Activated CD4-positive, alpha-beta T cell treated with anti-CD3 and anti-CD28 coated beads, Interleukin-2, amount 50 U/mL, for 1 hour (primary cell): ENCODE results near the gene PSORS1C1.
A peak's percentile ranks its signal among the peaks of the same experiment; 100 is the strongest.

Source experiments
- DNase-seq: peaks from one replicate; pipeline ENCODE4 v3.0.0-alpha.2; 2020

The PSORS1C1 gene

DNA sequence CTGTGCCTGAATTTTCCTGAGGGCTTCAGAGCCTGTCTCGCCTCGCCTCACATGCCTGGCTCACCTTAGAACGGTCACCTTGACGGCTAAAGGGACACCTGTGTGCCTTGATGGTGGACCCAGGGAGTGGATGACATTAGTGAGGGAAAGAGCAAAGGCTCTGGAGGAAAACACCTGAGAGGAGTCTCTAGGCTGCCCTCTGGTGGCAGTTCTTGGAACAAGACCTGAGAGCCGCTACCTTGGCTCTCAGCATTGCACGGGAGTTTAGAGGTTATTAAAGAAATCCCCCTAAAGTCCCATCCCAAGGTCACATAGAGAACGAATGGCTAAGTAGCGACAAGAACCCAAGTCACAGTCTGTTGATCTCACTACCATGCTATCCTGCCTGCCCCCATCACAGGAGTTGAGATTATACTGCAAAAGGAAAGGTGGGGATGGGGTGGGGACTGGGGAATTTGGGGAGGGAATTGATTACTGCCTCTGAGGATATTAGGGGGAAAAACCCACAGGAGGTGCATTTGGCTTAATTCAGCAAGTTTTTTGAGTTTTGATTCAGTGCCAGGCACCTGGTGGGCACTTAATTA lies 13.6 kb downstream of the PSORS1C1 start:
- peak; percentile 79 for DNase-seq

DNA sequence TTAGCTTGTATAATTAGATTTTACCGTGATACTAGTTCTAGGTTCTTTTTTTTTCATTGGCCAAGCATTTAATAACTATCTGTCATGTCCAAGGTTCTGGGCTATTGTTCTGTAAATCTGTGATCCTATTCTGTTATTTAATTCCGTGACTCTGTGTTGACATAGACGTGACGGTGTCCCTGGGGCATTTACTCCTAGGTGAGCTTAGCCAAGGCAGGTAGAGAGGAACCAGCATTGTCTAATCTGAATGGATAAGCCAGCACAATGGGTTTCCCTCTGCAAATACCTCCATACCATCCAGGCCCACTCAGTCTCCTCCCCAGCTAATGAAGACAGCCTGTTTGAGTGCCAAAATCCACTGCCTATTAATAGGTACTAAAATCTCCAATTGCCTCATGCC lies 14.5 kb downstream of the PSORS1C1 start:
- DNase-seq: no peak

DNA sequence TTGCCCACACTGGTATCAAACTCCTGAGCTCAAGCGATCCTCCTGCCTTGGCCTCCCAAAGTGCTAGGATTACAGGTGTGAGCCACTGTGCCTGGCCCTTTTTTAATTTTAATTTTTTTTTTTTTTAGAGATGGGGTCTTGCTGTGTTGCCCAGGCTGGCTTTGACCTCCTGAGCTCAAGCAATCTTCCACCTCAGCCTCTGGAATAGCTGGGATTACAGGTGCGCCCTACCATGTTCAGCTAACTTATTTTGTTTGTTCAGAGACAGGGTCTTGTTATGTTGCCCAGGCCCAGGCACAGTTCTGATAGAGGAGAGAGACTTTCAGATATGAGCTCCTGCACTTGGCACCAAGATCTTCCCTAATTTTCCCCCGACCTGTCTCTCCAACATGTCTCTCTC lies 16.2 kb downstream of the PSORS1C1 start:
- no peak for DNase-seq

DNA sequence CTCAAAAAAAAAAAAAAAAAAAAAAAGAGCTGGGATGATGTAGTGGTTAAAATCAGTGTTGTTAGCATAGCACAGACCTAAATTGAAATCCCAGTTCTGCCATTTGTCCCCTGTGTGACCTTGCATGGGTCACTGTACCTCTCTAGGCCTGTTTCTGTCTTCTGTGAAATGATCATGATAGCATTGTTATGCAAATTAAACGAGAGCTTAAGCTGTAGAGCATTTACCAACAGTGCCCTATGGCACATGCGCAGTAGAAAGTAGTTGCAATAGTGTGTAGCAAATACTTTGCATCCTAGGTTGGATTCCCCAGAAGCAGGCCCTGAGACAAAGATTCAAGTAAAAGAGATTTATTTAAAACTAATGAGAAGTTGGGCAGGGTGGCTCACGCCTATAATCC lies 17.0 kb downstream of the PSORS1C1 start:
- DNase-seq: no peak

DNA sequence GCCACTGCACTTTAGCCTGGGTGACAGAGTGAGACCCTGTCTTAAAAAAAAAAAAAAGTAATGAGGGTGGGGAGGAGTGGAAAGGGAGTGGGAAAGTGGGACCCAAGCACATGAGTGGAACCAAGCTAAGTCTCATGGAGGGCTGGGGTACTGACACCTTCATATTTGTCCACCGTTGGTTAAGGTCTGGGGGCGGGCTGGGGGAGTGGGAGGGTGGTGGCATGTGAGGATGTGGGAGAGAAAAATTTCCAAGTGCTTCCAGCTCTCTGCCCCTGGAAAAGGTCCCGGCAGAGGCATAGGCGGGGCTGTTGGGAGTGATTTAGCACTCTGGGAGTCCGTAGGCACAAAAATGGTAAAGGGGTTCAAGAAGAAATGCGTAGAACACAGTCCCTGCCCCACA lies 18.2 kb downstream of the PSORS1C1 start:
- no peak for DNase-seq

DNA sequence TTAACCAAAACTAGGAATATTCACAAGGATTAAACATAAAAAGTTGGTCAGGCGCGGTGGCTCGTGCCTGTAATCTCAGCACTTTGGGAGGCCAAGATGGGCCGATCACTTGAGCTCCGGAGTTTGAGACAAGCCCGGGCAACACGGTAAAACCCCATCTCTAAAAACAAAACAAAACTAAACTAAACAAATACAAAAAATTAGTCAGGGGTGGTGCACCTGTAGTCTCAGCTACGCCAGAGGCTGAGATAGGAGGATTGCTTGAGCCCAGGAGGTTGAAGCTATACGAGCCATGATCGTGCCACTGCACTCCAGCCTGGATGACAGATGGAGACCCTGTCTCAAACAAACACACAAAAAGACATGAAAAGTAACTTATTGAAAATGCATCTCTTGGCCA lies 21.1 kb downstream of the PSORS1C1 start:
- no peak for DNase-seq

DNA sequence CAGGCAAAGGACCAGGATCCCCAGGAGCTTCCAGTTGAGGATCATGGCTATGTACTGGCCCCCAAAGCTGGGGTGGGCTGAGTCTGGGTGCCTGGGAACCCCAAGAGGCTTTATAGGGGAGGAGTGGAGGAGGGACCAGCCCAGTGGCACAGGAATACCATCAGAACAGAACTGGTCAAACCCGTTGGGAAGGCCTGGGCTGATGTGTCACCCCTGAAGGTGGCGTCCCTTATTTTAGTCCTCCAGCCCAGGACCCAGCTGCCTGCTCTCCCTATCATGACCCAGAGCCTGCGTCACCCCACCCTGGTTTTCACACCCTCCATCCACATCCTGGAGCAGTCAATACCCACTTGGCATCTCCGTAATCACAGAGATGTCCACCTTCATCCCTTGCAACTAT lies 24.4 kb downstream of the PSORS1C1 start, which contains the start of gene PSORS1C2:
Gene PSORS1C2 (minus strand): TSS at position 85 of the 400 bp plus-strand sequence. CDS start 40 bp downstream, at position 45.
- DNase-seq: no peak

DNA sequence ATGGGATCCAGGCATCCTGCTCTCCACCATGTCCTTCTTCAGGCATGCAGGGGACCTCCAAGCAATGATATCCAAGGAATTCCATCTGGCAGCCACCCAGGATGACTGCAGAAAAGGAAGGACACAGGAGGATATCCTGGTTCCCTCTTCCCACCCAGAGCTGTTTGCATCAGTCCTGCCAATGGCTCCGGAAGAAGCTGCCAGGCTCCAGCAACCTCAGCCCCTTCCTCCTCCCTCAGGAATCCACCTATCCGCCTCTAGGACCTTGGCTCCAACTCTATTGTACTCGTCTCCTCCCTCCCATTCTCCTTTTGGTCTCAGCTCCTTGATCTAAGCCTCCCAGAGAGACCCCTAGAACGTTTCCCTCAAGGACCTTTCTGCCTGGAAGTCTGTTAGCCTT lies 25.0 kb downstream of the PSORS1C1 start:
- DNase-seq: no peak

DNA sequence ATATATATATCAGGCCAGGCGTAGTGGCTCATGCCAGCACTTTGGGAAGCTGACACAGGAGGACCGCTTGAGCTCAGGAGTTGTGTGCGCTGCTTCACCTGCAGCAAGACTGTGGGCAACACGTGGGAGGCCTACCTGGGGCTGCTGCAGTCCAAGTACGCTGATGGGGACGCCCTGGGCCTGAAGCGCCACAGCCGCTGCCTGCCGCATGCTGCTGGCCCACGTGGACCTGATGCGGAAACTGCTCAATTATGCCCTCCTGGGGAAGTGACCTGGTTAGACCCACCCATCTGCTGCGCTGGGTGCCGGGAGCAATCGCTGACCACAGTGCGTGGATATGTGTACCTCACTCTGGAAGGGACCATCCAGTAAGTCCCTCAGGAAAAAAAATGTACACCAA lies 26.0 kb downstream of the PSORS1C1 start:
- DNase-seq: no peak

DNA sequence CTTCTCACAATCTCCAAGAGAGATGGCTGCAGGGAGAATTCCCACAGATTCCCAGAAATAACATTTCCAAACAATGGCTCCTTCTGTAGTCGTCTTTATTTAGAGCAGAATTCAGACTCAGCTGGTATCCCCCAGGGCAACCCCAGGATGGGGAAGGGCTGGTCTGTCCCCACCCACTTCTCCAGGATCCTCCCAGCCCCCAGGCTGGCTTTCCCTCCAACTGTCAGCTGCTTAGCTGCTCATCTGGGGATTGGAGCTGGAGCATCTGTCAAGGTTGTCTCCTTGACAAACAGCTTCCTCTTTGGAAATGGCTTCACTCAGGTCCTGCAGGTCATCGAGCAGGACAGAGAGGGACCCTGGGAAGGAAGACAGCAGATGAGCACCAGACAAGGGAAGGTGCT lies 27.8 kb downstream of the PSORS1C1 start:
- DNase-seq: no peak

DNA sequence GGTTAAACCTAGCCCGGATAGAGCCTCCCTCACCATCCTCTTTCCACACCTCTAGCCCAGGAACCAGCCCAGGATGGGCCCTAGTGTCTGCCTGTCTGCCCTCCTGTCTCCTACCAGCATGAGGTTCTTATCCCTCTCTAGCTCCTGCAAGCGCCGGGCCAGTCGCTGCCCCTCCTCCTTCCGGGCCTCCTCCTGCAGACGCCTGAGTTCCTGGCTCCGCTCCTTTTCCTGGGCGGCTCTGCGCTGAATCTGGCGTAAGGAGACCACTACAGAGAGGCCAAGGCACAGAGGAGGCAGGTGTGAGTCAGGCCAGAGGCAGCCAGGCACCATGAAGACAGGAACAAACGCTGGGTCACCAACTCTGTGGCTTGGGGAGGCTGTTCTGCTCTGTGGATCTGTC lies 28.5 kb downstream of the PSORS1C1 start:
- DNase-seq: no peak

DNA sequence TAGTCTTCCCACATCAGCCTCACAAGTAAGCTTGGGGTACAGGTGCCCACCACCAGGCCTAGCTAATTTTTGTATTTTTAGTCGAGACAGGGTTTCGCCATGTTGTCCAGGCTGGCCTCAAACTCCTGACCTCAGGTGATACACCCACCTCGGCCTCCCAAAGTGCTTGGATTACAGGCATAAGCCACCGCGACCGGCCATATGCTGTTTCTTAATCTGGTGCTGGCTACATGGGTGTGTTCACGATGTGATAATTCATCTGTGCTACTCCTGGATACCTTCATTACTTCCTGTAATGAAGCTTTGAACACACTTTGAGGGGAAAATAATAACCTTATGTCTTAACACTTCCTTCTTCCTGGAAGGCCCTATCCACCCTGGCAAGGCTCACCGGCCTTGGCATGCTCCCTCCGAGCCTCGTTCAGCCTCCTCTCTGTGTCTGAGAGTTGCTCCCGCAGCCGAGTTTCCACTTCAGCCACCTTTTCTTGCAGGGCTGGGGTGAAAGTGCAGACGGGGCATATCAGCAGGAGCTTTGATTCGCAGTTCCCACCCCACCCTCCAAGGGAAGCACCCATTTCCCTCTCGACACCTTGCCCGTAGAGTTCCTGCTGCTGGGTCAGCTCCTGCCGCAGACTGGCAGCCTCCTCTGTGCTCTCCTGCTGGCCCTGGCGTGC lies 29.8 kb downstream of the PSORS1C1 start:
- DNase-seq: no peak

DNA sequence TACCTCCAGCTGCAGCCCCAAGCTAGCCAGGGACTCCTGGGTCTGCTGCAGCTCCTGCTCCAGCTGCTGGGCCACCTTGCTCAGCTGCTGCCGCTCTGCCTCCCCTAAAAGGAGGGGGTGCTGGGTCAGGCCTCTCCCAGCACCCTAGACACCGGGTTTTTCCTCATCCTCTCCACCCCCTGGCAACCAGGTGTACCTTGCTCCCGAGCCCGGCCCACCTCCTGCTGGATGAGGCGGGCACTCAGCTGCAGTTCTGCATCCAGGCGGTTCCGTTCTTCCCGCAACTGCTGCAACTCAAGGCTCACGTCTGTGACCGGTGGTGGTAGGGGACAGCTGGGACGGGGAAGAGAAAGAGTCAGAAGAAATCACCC lies 30.4 kb downstream of the PSORS1C1 start:
- DNase-seq: no peak

DNA sequence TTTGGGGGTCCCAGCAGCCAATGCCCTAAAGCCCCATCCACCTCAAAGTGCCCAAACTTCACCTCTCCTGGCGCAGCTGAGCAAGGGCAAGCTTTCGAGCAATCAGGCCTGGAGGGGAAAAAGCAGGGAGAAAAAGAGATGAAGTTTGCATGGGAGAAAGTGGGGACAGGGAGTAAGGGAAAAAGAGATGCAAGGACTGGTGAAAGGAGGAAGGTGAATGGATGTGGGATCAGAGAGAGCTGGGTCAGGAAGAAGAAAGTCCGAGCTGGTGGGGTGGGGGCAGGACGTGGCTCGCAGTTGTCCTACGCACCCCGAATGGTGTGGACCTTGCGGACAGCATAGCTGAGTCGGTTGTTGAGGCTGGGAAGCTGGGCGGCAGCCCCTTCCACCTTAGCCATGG lies 30.8 kb downstream of the PSORS1C1 start:
- DNase-seq: no peak

DNA sequence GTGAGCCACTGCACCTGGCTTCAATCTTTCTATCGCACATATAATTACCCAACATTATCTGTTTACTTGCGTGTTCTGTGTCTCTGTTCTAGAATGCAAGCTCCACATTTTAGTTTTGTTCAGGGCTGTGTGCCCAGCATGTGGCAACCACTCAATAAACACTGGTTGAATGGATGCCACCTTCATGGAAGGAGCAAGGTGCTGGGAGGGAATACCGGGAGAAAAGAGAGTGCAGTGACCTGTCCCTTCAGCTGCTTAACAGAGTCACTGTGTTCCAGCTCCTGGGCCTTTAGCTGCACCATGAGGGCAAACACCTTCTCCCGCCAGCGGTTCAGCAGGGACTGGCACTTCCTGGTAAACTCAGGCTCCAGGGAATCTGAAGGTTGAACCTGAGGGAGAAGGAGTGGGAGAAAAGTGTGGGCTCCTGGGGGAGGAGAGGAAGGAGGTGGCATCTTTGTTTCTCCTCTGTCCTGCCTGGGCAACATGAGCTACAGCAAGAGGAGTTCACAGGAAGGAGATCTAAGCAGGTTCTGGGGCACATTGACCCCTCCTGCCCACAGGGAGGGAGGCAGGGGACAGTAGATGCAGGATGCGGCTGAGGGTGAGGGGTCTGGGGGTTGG lies 35.3 kb downstream of the PSORS1C1 start:
- DNase-seq: no peak

DNA sequence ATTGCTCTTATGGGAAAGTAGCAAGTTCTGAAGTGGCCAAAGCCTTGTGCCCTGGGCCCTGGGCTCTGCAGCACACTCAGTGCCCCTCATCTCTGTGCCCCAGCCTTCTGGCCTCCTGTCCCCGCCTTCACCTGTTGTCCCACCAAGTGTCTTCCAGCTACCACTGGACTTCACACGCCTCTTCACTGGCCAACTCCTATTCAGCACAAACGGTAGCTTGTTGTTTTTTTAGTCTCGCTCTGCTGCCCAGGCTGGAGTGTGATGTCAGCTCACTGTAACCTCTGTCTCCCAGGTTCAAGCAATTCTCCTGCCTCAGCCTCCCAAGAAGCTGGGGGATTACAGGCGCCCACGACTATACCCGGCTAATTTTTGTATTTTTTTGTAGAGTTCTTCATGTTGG lies 38.2 kb downstream of the PSORS1C1 start:
- no peak for DNase-seq

DNA sequence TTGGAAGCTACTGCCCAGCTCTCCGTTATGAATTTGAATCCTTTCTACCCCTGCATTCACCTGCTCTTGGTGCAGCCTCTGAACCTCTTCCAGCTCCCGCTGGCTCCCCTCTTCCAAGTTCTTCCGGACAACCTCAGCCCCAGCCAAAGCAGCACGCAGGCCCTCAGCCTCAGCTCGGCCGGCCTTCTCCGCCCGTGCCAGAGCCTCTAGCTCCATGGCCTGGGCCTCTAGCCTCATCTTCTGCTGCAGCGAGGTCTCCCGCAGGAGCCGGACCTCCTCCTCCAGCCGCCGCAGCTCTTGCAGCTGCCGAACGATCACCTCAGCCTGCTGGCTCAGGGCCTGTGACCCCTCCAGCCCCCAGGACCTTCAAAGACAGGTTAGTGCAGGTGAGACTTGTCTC lies 39.8 kb downstream of the PSORS1C1 start:
- no peak for DNase-seq

DNA sequence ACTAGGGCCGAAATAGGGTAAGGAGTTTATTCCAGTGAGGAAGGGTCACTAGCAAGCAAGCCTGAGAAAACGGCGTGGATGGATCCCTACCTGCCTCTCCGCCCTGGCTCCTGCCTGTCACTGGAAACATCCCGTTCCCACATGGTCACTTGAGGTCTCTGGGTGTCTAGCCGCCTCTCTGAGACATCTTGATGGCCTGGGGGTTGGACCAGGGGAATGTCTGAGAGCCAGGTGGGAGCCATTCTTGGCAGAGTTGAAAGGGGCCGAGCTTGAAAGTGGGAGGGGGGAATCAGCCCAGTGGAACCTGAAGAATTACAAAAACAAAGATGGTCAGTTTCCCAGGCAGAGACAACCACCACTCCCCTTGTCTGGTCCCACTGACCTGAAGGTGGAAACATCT lies 42.0 kb downstream of the PSORS1C1 start:
- no peak for DNase-seq

DNA sequence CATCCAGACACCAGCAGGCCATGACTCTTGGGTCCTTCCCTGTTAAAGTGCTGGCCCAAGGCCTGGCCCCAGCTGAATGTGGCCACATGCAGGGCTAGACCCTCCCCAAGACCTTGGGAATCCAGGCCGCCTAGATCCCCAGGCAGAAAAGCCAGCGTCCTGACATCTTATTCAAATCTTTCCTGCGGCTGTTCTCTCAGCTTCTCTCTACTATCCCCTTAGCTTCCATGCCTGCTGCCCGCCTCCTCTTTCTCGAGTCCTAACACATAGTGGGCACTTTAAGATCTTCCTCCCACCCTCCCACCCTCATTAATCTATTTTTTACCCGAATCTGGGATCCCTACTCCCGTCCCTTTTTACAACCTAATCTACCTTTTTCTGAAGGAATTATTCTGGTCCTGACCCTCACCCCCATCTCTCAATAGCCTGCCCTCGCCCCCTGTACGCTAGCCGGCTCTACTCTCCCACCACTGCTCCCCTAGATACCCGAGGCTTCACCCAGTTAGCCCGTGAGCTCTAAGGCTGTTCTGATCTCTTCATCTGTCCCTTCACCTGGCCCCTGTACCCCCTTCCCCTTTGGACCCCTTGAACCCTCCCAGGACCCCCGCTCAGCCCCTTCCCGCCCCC lies 43.0 kb downstream of the PSORS1C1 start, which contains the start of gene CCHCR1:
Gene CCHCR1 (minus strand): TSS at position 290 of the 627 bp plus-strand sequence. CDS start 202 bp downstream, at position 88.
- no peak for DNase-seq

DNA sequence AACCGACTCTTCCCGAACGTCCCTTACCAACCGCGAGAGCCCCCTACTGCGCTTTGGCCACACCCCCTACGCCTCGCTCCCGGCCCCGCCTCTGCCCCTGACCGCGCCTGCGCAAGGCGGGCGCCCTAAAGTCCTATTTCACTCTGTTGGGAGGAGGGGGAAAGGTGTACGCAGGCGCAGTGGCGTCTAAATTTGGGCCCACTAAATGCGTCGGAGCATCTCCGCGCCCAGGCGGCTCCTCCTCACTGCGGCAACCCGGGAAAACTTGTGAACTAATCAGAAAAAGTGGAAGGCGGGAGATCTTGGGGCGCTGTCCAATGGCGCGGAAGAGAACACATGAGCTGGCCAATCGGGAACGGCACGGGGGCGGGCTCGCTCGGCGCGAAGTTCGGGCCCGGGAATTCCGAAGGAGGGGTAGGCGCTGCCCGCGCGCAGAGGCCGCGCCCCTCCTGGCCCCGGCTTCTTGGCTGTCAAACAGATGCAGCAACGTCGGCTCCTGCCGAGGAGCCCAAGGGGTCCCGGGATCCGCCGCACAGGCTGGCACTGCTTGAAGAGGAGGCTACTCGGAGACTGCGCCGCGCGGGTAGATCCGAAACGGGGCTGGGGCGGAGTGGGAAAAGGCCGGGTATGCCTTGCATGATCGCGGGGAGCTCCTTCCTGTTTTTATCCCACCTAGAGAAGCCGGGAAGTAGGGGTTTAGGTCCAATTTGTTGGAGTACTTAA lies 43.7 kb downstream of the PSORS1C1 start, which contains the start of gene TCF19:
Gene TCF19 (plus strand): TSS at position 450 of the 723 bp plus-strand sequence. CDS start 881 bp downstream, outside the sequence.
- DNase-seq: peak; percentile 99

DNA sequence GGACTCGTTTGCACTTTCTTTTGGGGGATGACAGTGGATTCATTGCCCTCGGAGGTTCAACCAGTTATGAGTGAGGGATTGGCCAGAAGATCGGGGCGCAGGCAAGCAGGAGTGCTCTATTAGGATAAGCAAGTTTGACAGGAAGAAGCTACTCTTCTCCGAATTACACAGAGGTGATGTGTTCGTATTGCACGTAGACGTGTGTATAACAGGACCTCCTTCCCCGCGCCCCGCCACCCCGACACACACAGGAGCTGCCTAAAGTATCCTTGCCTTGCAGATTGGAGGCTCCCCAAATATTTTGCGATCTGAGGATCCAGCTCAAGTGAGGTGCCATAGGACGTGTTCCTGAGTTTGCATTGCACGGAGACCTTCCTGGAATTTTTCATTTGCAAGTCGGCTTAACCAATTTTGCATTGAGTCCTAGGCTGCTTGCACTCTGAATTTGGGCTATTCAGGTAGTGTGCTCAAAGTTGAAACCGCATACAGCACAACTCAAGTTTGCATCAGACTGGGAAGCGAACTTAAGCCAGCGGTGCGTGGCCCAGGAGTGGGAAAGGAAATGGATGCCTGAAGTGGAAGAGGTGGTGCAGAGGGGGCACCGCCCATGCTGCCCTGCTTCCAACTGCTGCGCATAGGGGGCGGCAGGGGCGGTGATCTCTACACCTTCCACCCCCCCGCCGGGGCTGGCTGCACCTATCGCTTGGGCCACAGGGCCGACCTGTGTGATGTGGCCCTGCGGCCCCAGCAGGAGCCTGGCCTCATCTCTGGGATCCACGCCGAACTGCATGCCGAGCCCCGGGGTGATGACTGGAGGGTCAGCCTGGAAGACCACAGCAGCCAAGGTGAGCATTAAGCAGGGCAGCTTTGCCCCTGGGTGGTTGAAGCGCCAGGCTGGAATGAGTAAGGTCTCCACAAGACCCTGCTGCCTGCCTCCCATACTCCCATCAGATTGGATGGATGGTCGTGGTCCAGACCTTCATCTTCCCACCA lies 44.6 kb downstream of the PSORS1C1 start:
- no peak for DNase-seq
